Measurements from ENCODE around the gene AGO1.

AGO1 gene

DNA sequence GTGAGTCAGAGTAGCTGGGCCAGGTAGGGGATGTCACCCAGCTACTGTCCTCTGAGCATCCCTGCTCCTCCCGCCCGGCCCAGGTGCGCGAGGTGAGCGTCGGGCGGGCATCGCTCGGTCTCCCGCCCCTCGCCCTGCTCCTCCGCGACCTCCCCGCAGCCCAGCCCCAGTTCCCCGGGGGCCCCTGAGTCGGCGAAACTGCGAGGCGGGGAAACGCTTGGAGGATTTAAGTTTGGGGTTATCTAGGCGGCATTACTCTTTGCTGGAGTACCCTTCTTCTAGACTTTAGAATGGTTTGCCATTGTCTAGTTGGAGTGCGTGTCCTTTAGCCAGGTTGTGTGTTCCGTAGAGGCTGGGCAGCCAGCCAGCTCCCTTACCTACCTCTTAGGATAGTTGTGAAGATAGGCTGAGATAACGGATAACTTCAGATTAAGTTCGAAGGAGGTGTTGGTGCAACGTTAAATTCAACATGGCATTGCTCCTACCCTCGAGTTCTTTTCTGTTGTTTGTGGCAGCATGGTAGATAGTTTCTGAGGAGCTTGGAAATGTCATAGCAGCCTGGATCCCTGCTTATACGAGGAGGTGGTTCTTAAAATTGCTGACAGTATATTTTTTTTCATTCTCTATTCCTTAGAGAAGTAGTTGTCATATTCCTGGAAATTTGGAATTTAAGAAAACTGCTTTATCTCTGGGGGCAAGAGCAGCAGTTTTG, 48.6 kb downstream of the AGO1 start:
- Histone ChIP-seq H2AFZ (peak overlapping the region; percentile 89), H3K9me3 (ENCODE audit: control insufficient read depth, low read length) (no peaks in the 10 kb centered on the region), H3K4me1 (no peaks in the 10 kb centered on the region), H3K27ac (peak overlapping the region; percentile 90), H3K27me3 (ENCODE audit: control insufficient read depth, insufficient read depth, low read length) (no peaks in the 10 kb centered on the region), H3K4me3 (ENCODE audit: low read depth, low read length) (peak overlapping the region; percentile 91), H3K4me2 (ENCODE audit: low read length) (peak overlapping the region; percentile 52), H3K9ac (no peak overlapping the region), H3K36me3 (ENCODE audit: control insufficient read depth, insufficient read depth, low read length) (no peaks in the 10 kb centered on the region), H3K79me2 (no peaks in the 10 kb centered on the region)
- no peak for TF ChIP-seq CTCF (IDR thresholded peaks at IDR 0.05)

GRCh38 chr1:35932158-35932636, 49.2 kb downstream of the AGO1 start:
- Histone ChIP-seq H3K4me3 (ENCODE audit: low read depth, low read length) (peak overlapping the region; percentile 91), H3K4me1 (no peaks in the 10 kb centered on the region), H2AFZ (no peak overlapping the region), H3K79me2 (peaks cover 3% of the 10 kb centered on the region), H3K4me2 (ENCODE audit: low read length) (peak overlapping the region; percentile 52), H3K27me3 (ENCODE audit: control insufficient read depth, insufficient read depth, low read length) (no peaks in the 10 kb centered on the region), H3K9me3 (ENCODE audit: control insufficient read depth, low read length) (no peaks in the 10 kb centered on the region), H3K9ac (no peak overlapping the region), H3K27ac (peak overlapping the region; percentile 90), H3K36me3 (ENCODE audit: control insufficient read depth, insufficient read depth, low read length) (no peaks in the 10 kb centered on the region)
- no peak for TF ChIP-seq CTCF (IDR thresholded peaks at IDR 0.05)

DNA sequence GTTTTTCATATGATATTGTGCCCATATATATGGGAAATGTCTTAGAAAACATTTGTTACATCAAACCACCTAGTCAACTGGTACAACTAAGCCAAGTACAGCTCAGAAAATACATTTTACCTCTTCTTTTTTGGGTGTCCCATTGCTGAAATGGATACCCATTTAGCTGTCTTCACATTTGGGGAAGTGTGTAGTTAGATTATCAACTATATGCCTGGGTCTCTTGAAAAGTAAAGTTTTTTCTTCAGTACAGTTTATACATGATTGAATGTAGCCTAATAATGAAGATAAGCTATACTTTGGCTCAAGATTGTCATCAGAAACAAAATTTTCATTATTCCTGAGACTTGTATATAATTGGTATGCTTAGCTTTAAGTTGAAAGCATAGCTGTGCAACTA, 49.9 kb downstream of the AGO1 start:
- Histone ChIP-seq H3K9ac (no peak overlapping the region), H3K27ac (no peak overlapping the region), H3K4me3 (ENCODE audit: low read depth, low read length) (no peak overlapping the region)

GRCh38 chr1:35935442-35936388, 52.7 kb downstream of the AGO1 start:
- H3K4me3 ChIP-seq (ENCODE audit: low read depth, low read length): no peak overlapping the region
- no peaks in the 10 kb centered on the region for H3K36me3 ChIP-seq (ENCODE audit: control insufficient read depth, insufficient read depth, low read length)
- no peaks in the 10 kb centered on the region for H3K9me3 ChIP-seq (ENCODE audit: control insufficient read depth, low read length)
- no peak overlapping the region for H2AFZ ChIP-seq
- peaks cover 12% of the 10 kb centered on the region for H3K79me2 ChIP-seq
- H3K9ac ChIP-seq: no peak overlapping the region
- H3K27me3 ChIP-seq (ENCODE audit: control insufficient read depth, insufficient read depth, low read length): no peaks in the 10 kb centered on the region
- H3K4me2 ChIP-seq (ENCODE audit: low read length): no peak overlapping the region
- no peak for TF ChIP-seq CTCF (IDR thresholded peaks at IDR 0.05)
- H3K4me1 ChIP-seq: no peaks in the 10 kb centered on the region
- H3K27ac ChIP-seq: no peak overlapping the region

More for the DNA sequence above, 49.9 kb downstream of the AGO1 start:
- Histone ChIP-seq H3K4me1 (no peaks in the 10 kb centered on the region), H3K4me2 (ENCODE audit: low read length) (no peak overlapping the region), H3K79me2 (peaks cover 7% of the 10 kb centered on the region), H3K27me3 (ENCODE audit: control insufficient read depth, insufficient read depth, low read length) (no peaks in the 10 kb centered on the region), H3K9me3 (ENCODE audit: control insufficient read depth, low read length) (no peaks in the 10 kb centered on the region), H2AFZ (no peak overlapping the region), H3K36me3 (ENCODE audit: control insufficient read depth, insufficient read depth, low read length) (no peaks in the 10 kb centered on the region)
- TF ChIP-seq CTCF (IDR thresholded peaks at IDR 0.05): no peak
